GM10248 (cell line): ENCODE data around the gene MCHR1.

Source experiments
- CTCF ChIA-PET: fragments of 300-600 bp; sonication (Branson Sonifier 250); formaldehyde crosslinking; extraction: SDS; loops from one replicate; lab custom pipeline; 2021; ENCODE audit warnings: antibody characterized with exemption; lab: Yijun Ruan, JAX
- POLR2A ChIA-PET: fragments of 350-650 bp; sonication (Branson Sonifier 250); formaldehyde crosslinking; extraction: SDS; loops from one replicate; lab custom pipeline; 2020; ENCODE audit warnings: antibody characterized with exemption; lab: Yijun Ruan, JAX
- DNase-seq: peaks from one replicate; pipeline ENCODE4 v3.0.0; 2012; ENCODE audit errors: extremely low spot score
- TF ChIP-seq, protein P1 (sequence below): IDR thresholded peaks from 2 replicates; pipeline ENCODE4 v1.5.1; 2012; ENCODE audit warnings: mild to moderate bottlenecking, low read depth; ENCODE audit errors: extremely low read depth, missing control alignments, control extremely low read depth

Gene MCHR1

DNA sequence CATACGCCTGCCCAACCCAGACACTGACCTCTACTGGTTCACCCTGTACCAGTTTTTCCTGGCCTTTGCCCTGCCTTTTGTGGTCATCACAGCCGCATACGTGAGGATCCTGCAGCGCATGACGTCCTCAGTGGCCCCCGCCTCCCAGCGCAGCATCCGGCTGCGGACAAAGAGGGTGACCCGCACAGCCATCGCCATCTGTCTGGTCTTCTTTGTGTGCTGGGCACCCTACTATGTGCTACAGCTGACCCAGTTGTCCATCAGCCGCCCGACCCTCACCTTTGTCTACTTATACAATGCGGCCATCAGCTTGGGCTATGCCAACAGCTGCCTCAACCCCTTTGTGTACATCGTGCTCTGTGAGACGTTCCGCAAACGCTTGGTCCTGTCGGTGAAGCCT lies 2.2 kb downstream of the MCHR1 start:
- TF ChIP-seq, protein P1, sequence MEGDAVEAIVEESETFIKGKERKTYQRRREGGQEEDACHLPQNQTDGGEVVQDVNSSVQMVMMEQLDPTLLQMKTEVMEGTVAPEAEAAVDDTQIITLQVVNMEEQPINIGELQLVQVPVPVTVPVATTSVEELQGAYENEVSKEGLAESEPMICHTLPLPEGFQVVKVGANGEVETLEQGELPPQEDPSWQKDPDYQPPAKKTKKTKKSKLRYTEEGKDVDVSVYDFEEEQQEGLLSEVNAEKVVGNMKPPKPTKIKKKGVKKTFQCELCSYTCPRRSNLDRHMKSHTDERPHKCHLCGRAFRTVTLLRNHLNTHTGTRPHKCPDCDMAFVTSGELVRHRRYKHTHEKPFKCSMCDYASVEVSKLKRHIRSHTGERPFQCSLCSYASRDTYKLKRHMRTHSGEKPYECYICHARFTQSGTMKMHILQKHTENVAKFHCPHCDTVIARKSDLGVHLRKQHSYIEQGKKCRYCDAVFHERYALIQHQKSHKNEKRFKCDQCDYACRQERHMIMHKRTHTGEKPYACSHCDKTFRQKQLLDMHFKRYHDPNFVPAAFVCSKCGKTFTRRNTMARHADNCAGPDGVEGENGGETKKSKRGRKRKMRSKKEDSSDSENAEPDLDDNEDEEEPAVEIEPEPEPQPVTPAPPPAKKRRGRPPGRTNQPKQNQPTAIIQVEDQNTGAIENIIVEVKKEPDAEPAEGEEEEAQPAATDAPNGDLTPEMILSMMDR: no peak
- CTCF ChIA-PET: interaction anchor here (1.5 to 2.1 kb wide), 2 partner anchors 13 to 70 kb away, joined by 4 to 6 read pairs; no protein-coding TSS in a partner anchor
- DNase-seq: no peak
- POLR2A ChIA-PET: no interaction called here

DNA sequence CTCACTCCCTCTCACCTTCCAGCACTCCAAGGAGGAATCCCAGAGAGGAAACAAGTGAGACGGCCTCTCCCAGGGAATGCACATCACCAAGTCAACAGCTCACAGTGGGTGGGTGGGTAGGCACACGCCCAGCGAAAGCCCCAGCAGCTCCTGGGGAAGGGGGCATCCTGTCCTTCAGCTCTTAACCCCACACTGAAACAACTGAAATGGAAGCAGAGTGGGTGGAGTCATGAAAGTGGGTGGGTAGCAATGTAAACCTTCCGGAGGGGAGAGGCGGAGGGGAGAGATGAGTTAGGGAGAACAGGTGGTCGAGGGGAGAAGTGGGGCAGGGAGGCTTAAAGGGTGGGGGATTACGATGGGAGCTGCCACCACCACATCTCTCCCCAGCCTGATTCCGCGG lies 5.4 kb downstream of the MCHR1 start:
- ChIA-PET POLR2A (interaction anchor here (0.6 kb wide), 1 partner anchor 18 kb away, joined by 3 read pairs; no protein-coding TSS in a partner anchor), CTCF (interaction anchor here (0.8 to 4.1 kb wide), 5 partner anchors 11 to 238 kb away, joined by 3 to 15 read pairs (median 4); no protein-coding TSS in a partner anchor)
- TF ChIP-seq, protein P1: no peak
- DNase-seq: no peak

DNA sequence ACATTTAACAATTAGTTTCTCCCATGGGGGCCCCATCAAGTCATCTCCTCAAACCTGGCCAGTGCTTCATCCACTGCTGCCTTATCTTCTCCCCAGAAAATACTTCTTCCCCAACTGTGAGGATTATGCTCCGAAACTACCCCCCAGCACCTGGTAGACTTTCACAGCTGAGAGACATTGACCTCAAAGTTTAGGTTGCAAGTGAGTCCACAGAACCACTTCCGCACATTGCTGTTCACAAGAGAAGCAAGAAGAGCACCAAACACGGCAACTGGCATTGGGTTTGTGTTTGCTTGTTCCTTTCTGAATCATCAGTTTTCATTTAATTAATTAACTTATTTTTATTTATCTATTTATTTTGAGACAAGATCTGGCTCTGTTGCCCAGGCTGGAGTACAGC lies 6.1 kb downstream of the MCHR1 start:
- DNase-seq: no peak
- CTCF ChIA-PET: interaction anchor here (0.8 to 4.1 kb wide), 5 partner anchors 10 to 237 kb away, joined by 3 to 15 read pairs (median 4); no protein-coding TSS in a partner anchor
- TF ChIP-seq, protein P1: no peak
- POLR2A ChIA-PET: interaction anchor here (0.6 kb wide), 1 partner anchor 17 kb away, joined by 3 read pairs; no protein-coding TSS in a partner anchor

DNA sequence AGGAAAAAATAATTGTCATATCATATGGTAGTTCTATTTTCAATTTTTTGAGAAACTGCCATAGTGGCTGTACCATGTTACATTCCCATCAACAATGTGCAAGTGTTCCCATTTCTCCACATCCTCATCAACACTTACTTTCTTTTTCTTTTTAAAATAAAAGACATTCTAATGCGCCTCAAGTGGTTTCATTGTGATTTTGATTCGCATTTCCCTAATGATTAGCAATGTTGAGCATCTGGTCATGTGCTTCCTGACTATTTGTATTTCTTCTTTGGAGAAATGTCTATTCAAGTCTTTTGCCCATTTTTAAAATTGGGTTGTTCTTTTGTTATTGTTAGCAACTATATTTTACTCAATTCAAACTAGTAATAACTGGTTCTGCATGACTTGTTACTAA lies 8.4 kb downstream of the MCHR1 start:
- TF ChIP-seq, protein P1: no peak
- DNase-seq: no peak
- ChIA-PET CTCF (interaction anchor here (0.6 kb wide), 1 partner anchor 1113 kb away, joined by 3 read pairs; no protein-coding TSS in a partner anchor), POLR2A (interaction anchor here (0.6 kb wide), 1 partner anchor 75 kb away, joined by 3 read pairs; no protein-coding TSS in a partner anchor)

DNA sequence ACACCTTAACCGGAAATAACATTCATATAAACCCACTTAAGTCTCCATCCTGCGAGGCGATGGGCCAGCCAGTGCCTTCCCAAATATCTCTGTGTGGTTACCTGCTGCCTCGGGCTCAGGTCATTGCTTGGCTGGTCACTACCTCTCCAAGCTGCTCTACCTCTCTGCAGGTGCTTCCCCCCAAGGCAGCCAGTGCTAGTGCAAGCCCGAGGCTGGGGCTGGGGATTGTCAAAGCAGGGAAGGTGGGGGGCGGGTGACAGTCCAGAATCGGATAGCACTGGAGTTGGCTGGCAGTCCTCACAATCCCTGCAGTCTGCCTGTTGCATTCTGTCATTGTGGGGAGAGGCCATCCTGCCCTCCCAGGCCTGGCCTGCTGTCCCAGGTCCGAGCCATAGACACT lies 11.1 kb downstream of the MCHR1 start:
- TF ChIP-seq, protein P1: no peak
- ChIA-PET CTCF (no interaction called here), POLR2A (no interaction called here)
- DNase-seq: no peak

DNA sequence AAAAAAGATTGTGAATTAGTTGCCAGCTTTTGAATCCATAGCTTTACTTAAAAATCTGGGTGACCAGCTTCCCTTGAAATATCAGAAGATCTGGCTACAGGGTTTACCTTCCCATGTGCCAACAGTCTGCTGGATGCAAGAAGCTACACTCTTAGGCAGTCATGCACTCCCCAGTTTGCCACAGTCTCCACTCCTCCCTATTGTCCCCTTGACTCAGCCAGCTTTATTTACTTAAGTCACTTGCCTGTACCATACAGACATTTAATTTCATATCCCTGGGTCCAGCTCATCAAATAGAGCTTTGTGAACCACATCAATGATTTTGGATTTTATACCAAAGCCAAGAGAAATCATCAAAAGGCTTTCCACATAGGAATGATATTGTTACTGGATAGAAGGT lies 12.2 kb downstream of the MCHR1 start:
- DNase-seq: no peak
- CTCF ChIA-PET: interaction anchor here (1.1 to 1.7 kb wide), 3 partner anchors 9 to 19 kb away, joined by 3 to 7 read pairs (median 3); no protein-coding TSS in a partner anchor
- TF ChIP-seq, protein P1: no peak
- POLR2A ChIA-PET: no interaction called here

DNA sequence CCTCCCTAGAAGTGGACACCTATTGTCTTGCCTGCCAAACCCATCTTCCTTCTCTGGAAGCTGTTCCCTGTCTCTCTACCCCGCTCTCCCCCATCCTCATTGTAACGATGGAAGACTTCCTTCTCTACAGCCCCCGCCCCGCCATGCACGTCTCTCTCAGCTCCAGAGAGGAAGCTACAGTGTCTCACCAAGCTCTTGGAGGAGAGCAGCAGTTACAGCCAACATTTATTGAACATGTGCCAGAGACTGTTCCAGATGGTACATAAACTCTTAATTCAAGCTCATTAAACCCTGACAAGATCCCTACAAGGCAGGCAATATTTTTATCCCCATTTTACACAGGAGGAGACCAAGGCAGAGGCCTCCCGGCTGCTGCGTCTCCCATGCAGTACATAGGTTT lies 15.1 kb downstream of the MCHR1 start:
- TF ChIP-seq, protein P1: no peak
- DNase-seq: no peak
- CTCF ChIA-PET: interaction anchor here (1.1 to 2.0 kb wide), 5 partner anchors 11 to 59 kb away, joined by 3 to 6 read pairs (median 5); no protein-coding TSS in a partner anchor
- POLR2A ChIA-PET: interaction anchor here (0.6 kb wide), 1 partner anchor 21 kb away, joined by 6 read pairs; no protein-coding TSS in a partner anchor
